ENCODE measurements around the gene NIPA2.

NIPA2 gene

GRCh38 chr15:22877117-22877516 lies 38.7 kb downstream of the NIPA2 start:
- H3K9me3 ChIP-seq (ENCODE audit: control insufficient read depth, insufficient read depth, low read length): no peaks in the 10 kb centered on the region
- H3K4me1 ChIP-seq (ENCODE audit: insufficient read depth, low read length): peaks cover 4% of the 10 kb centered on the region; the same call in 1 of the 2 replicates
- H3K9ac ChIP-seq (ENCODE audit: low read depth, low read length): no peak overlapping the region
- peaks cover 6% of the 10 kb centered on the region; the same call in 1 of the 2 replicates for H3K36me3 ChIP-seq (ENCODE audit: insufficient read depth, low read length)

GRCh38 chr15:22877607-22878006 lies 39.1 kb downstream of the NIPA2 start:
- peaks cover 2% of the 10 kb centered on the region; the same call in 1 of the 2 replicates for H3K36me3 ChIP-seq (ENCODE audit: insufficient read depth, low read length)
- no peaks in the 10 kb centered on the region for H3K9me3 ChIP-seq (ENCODE audit: control insufficient read depth, insufficient read depth, low read length)
- no peak overlapping the region for H3K9ac ChIP-seq (ENCODE audit: low read depth, low read length)
- H3K4me1 ChIP-seq (ENCODE audit: insufficient read depth, low read length): peaks cover 4% of the 10 kb centered on the region; the same call in 1 of the 2 replicates

- no peak overlapping the region for H3K9ac ChIP-seq (ENCODE audit: low read depth, low read length)
- H3K9me3 ChIP-seq (ENCODE audit: control insufficient read depth, insufficient read depth, low read length): no peaks in the 10 kb centered on the region
- peaks cover 4% of the 10 kb centered on the region; the same call in 1 of the 2 replicates for H3K4me1 ChIP-seq (ENCODE audit: insufficient read depth, low read length)
- no peaks in the 10 kb centered on the region for H3K36me3 ChIP-seq (ENCODE audit: insufficient read depth, low read length)
These were observed 39.6 kb downstream of the NIPA2 start for GRCh38 chr15:22878103-22878502.

- Histone ChIP-seq H3K36me3 (ENCODE audit: insufficient read depth, low read length) (no peaks in the 10 kb centered on the region; the same call in 1 of the 2 replicates), H3K9me3 (ENCODE audit: control insufficient read depth, insufficient read depth, low read length) (no peaks in the 10 kb centered on the region), H3K4me1 (ENCODE audit: insufficient read depth, low read length) (no peaks in the 10 kb centered on the region), H3K9ac (ENCODE audit: low read depth, low read length) (no peak overlapping the region)
These were observed 41.9 kb downstream of the NIPA2 start for GRCh38 chr15:22880068-22880980.

- H3K36me3 ChIP-seq (ENCODE audit: insufficient read depth, low read length): no peaks in the 10 kb centered on the region; the same call in 1 of the 2 replicates
- H3K9ac ChIP-seq (ENCODE audit: low read depth, low read length): no peak overlapping the region
- no peaks in the 10 kb centered on the region for H3K4me1 ChIP-seq (ENCODE audit: insufficient read depth, low read length)
- no peaks in the 10 kb centered on the region for H3K9me3 ChIP-seq (ENCODE audit: control insufficient read depth, insufficient read depth, low read length)
These were observed 42.7 kb downstream of the NIPA2 start for GRCh38 chr15:22880981-22881738.

- Histone ChIP-seq H3K9me3 (ENCODE audit: control insufficient read depth, insufficient read depth, low read length) (no peaks in the 10 kb centered on the region), H3K36me3 (ENCODE audit: insufficient read depth, low read length) (no peaks in the 10 kb centered on the region; the same call in 1 of the 2 replicates), H3K4me1 (ENCODE audit: insufficient read depth, low read length) (no peaks in the 10 kb centered on the region), H3K9ac (ENCODE audit: low read depth, low read length) (no peak overlapping the region)
These were observed 43.4 kb downstream of the NIPA2 start for GRCh38 chr15:22881739-22882440.

GRCh38 chr15:22883196-22883595 lies 44.7 kb downstream of the NIPA2 start:
- Histone ChIP-seq H3K9ac (ENCODE audit: low read depth, low read length) (no peak overlapping the region), H3K4me1 (ENCODE audit: insufficient read depth, low read length) (no peaks in the 10 kb centered on the region), H3K9me3 (ENCODE audit: control insufficient read depth, insufficient read depth, low read length) (no peaks in the 10 kb centered on the region), H3K36me3 (ENCODE audit: insufficient read depth, low read length) (no peaks in the 10 kb centered on the region; the same call in 1 of the 2 replicates)

GRCh38 chr15:22884344-22884743 lies 45.9 kb downstream of the NIPA2 start:
- H3K9ac ChIP-seq (ENCODE audit: low read depth, low read length): no peak overlapping the region
- no peaks in the 10 kb centered on the region for H3K9me3 ChIP-seq (ENCODE audit: control insufficient read depth, insufficient read depth, low read length)
- no peaks in the 10 kb centered on the region; the same call in 1 of the 2 replicates for H3K36me3 ChIP-seq (ENCODE audit: insufficient read depth, low read length)
- H3K4me1 ChIP-seq (ENCODE audit: insufficient read depth, low read length): no peaks in the 10 kb centered on the region

GRCh38 chr15:22885120-22885519 lies 46.7 kb downstream of the NIPA2 start:
- no peaks in the 10 kb centered on the region; the same call in 1 of the 2 replicates for H3K36me3 ChIP-seq (ENCODE audit: insufficient read depth, low read length)
- no peaks in the 10 kb centered on the region for H3K4me1 ChIP-seq (ENCODE audit: insufficient read depth, low read length)
- no peaks in the 10 kb centered on the region for H3K9me3 ChIP-seq (ENCODE audit: control insufficient read depth, insufficient read depth, low read length)
- no peak overlapping the region for H3K9ac ChIP-seq (ENCODE audit: low read depth, low read length)

GRCh38 chr15:22887157-22887951 lies 48.9 kb downstream of the NIPA2 start:
- Histone ChIP-seq H3K36me3 (ENCODE audit: insufficient read depth, low read length) (no peaks in the 10 kb centered on the region; the same call in 1 of the 2 replicates), H3K9ac (ENCODE audit: low read depth, low read length) (no peak overlapping the region), H3K4me1 (ENCODE audit: insufficient read depth, low read length) (no peaks in the 10 kb centered on the region), H3K9me3 (ENCODE audit: control insufficient read depth, insufficient read depth, low read length) (no peaks in the 10 kb centered on the region)

- no peaks in the 10 kb centered on the region for H3K4me1 ChIP-seq (ENCODE audit: insufficient read depth, low read length)
- no peaks in the 10 kb centered on the region for H3K9me3 ChIP-seq (ENCODE audit: control insufficient read depth, insufficient read depth, low read length)
- no peak overlapping the region for H3K9ac ChIP-seq (ENCODE audit: low read depth, low read length)
- no peaks in the 10 kb centered on the region; the same call in 1 of the 2 replicates for H3K36me3 ChIP-seq (ENCODE audit: insufficient read depth, low read length)
These were observed 49.8 kb downstream of the NIPA2 start for GRCh38 chr15:22888120-22888859.

- Histone ChIP-seq H3K4me1 (ENCODE audit: insufficient read depth, low read length) (no peaks in the 10 kb centered on the region), H3K9ac (ENCODE audit: low read depth, low read length) (no peak overlapping the region), H3K36me3 (ENCODE audit: insufficient read depth, low read length) (no peaks in the 10 kb centered on the region; the same call in 1 of the 2 replicates), H3K9me3 (ENCODE audit: control insufficient read depth, insufficient read depth, low read length) (no peaks in the 10 kb centered on the region)
These were observed 50.8 kb downstream of the NIPA2 start for GRCh38 chr15:22889146-22889818.

Data from ES-I3 (cell line).